Measurements from ENCODE around the gene RABL6. TPM values are rescaled to one million over a fixed set of nuclear protein-coding genes. Genes with fewer than 3 reads are reported as not detected.

RABL6 gene
- total RNA-seq, 1 donor = 49.8 TPM

DNA sequence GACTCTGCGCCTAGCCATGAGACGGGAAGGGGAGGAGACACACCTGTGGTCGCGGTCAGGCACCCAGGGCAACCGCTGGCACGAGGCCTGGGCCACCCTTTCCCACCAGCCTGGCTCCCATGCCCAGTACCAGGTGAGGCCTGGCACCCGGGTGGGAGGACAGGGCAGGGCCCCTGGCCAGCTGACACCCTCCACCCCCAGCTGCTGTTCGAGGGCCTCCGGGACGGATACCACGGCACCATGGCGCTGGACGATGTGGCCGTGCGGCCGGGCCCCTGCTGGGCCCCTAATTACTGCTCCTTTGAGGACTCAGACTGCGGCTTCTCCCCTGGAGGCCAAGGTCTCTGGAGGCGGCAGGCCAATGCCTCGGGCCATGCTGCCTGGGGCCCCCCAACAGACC is 49.4 kb downstream of the RABL6 start:
- no peak overlapping the region for H3K4me3 ChIP-seq (ENCODE audit: low read depth, low read length)
- TF ChIP-seq, protein P1, sequence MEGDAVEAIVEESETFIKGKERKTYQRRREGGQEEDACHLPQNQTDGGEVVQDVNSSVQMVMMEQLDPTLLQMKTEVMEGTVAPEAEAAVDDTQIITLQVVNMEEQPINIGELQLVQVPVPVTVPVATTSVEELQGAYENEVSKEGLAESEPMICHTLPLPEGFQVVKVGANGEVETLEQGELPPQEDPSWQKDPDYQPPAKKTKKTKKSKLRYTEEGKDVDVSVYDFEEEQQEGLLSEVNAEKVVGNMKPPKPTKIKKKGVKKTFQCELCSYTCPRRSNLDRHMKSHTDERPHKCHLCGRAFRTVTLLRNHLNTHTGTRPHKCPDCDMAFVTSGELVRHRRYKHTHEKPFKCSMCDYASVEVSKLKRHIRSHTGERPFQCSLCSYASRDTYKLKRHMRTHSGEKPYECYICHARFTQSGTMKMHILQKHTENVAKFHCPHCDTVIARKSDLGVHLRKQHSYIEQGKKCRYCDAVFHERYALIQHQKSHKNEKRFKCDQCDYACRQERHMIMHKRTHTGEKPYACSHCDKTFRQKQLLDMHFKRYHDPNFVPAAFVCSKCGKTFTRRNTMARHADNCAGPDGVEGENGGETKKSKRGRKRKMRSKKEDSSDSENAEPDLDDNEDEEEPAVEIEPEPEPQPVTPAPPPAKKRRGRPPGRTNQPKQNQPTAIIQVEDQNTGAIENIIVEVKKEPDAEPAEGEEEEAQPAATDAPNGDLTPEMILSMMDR (IDR thresholded peaks at IDR 0.05; ENCODE audit: insufficient read depth, low read length) = no peak
- no peak for DNase-seq (ENCODE audit: low read depth)

DNA sequence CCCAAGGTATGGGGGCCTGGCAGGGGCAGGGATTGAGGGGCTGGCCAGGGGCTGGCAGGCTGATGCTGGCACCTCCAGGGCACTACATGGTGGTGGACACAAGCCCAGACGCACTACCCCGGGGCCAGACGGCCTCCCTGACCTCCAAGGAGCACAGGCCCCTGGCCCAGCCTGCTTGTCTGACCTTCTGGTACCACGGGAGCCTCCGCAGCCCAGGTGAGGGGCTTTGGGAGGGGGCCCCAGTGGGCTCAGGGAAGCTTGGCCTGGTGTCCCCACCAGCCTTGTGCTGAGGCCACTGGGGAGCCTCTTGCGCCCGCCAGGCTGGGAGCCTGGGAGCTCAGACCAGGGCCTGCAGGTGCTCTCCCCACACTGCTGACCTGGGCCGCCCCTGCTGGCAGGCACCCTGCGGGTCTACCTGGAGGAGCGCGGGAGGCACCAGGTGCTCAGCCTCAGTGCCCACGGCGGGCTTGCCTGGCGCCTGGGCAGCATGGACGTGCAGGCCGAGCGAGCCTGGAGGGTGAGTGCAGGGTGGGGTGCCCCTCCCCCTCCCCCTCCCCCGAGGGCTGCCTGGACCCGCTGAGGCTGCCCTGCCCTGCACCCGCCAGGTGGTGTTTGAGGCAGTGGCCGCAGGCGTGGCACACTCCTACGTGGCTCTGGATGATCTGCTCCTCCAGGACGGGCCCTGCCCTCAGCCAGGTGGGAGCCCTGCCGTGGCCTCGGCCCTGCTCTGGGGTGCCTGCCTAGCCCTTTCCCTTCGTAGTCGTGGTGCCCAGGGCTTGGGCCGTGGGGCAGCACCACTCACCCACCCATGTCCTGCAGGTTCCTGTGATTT is 50.0 kb downstream of the RABL6 start:
- H3K4me3 ChIP-seq (ENCODE audit: low read depth, low read length) = no peak overlapping the region
- no peak for DNase-seq (ENCODE audit: low read depth)
- TF ChIP-seq, protein P1 (IDR thresholded peaks at IDR 0.05; ENCODE audit: insufficient read depth, low read length) = no peak

DNA sequence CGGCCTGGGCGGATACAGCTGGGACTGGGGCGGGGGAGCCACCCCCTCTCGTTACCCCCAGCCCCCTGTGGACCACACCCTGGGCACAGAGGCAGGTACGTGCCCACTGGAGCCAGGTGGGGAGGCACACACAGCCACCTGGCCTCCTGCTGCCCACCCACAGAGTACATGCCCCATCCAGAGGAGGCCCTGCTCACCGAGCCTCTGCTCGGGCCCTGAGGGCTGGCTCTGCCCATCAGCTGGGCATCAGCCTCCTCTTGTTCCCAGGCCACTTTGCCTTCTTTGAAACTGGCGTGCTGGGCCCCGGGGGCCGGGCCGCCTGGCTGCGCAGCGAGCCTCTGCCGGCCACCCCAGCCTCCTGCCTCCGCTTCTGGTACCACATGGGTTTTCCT is 50.7 kb downstream of the RABL6 start:
- no peak for DNase-seq (ENCODE audit: low read depth)
- TF ChIP-seq, protein P1 (IDR thresholded peaks at IDR 0.05; ENCODE audit: insufficient read depth, low read length) = no peak
- H3K4me3 ChIP-seq (ENCODE audit: low read depth, low read length) = no peak overlapping the region

DNA sequence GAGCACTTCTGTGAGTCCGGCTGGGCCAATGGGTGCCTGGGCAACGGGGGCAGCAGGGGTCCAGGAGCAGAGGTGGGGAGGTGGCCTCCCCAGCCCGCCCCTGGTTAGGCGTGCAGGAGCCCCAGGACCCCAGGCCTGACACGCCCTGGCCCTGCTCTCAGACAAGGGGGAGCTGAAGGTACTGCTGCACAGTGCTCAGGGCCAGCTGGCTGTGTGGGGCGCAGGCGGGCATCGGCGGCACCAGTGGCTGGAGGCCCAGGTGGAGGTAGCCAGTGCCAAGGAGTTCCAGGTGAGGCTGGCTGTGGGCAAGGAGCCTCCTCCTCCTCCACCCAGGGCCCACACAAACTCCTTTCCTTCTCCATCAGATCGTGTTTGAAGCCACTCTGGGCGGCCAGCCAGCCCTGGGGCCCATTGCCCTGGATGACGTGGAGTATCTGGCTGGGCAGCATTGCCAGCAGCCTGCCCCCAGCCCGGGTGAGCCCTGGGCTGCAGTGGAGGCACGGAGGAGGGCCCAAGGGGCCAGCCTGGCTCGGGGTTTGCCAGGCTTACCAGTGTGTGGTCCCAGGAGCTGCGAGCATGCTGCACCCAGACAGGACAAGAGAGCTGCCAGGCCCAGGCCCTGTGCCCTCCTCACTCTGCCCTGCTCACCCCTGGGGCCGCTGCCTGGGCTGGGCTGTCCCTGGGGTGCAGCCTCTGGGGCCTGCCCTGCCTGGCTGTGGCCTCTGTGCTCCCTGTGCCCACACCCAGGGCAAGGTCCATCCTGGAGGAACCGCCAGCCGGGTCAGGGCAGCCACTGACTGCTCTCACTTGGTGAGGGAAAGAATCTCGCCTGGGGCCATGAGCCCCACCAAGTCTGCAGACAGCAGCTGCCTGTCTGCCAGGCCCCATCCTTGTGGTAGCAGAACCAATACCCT is 51.4 kb downstream of the RABL6 start:
- peak; percentile 60 for DNase-seq (ENCODE audit: low read depth)

GRCh38 chr9:136860529-136860928 is 52.8 kb downstream of the RABL6 start:
- DNase-seq (ENCODE audit: low read depth) = no peak
- H3K4me3 ChIP-seq (ENCODE audit: low read depth, low read length) = no peak overlapping the region
- TF ChIP-seq, protein P1 (IDR thresholded peaks at IDR 0.05; ENCODE audit: insufficient read depth, low read length) = no peak

More for the DNA sequence above, 51.4 kb downstream of the RABL6 start:
- no peak overlapping the region for H3K4me3 ChIP-seq (ENCODE audit: low read depth, low read length)
- TF ChIP-seq, protein P1 (IDR thresholded peaks at IDR 0.05; ENCODE audit: insufficient read depth, low read length) = no peak

DNA sequence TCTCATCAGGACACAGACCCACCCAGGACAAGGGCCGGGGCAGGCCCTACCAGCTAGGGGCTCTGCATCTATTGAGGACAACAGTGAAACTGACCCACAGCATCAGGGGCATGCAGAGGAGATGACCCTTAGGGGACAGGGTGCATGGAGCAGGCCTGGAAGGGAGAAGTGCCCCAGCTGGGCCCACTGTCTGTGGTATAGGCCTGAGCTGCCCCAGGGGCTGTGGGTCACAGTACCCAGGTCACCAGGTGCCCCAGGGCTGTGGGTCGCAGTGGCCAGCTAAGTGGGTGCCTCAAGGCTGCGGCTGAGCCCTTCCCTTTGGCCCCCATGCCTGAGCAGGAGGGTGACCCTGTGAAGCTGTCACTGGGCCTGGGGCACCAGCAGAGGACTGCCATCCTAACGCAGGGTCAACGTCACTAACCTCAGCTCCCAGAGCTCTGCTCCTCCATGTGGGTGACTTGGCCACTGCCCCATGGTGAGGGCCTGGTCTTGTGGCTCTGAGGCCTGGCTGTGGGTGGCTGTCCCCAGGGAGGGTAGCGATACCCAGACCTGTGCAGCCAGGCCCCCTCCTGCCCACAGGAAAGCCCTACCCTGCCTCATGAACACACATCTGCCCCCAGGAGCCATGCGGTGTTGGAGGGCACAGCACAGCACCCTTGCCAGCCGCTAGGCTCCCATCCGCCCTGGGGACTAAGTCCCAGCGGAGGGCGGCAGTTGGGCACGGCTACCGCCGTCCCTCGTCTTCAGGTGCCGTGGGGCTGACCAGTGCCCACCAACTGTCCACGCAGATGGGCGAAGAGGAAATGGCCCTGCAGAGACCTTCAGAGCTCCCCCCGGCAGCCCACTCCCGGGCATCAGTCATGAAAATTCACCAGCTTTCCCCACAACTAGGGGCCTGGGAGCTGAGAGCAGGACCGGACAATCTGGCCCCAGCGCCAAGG is 53.5 kb downstream of the RABL6 start:
- no peak for DNase-seq (ENCODE audit: low read depth)
- TF ChIP-seq, protein P1 (IDR thresholded peaks at IDR 0.05; ENCODE audit: insufficient read depth, low read length) = no peak
- H3K4me3 ChIP-seq (ENCODE audit: low read depth, low read length) = no peak overlapping the region

Measured in fibroblast of the aortic adventitia (primary cell).